SH-SY5Y (cell line): Measurements from ENCODE around the gene RGS7.

Source experiments
- GATA2 ChIP-seq: IDR thresholded peaks from 2 replicates; pipeline ENCODE4 v1.6.1; 2011; ENCODE audit warnings: mild to moderate bottlenecking, low read depth, low read length
- GATA3 ChIP-seq: IDR thresholded peaks from 2 replicates; pipeline ENCODE4 v1.6.1; 2011; ENCODE audit warnings: low read depth, mild to moderate bottlenecking, low read length, moderate library complexity

DNA sequence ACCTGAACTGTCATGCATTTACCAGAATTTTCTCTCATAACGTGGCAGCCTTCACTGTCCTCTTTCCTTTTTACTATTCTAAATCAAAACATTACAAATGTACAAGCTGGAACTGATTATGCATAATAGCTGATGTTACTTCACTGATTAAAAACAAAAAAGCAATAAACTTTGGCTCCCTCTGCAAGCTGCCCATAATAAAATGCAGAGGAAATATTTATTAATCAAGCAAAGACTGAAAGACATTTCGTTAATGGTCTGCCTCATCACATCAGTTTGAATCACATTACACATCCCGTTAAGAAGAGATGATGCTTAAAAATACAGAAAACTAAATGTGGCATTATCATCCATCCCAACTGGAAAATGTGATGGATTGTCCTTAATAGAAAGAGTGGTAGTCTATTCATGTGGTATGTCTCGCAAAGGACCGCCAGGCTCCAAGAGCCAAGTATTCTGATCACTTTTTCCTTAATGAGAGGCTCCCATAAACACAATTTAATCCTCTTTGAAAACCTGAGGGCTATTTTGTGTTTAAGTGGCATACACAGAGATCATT lies 225.3 kb downstream of the RGS7 start:
- no peak for TF ChIP-seq GATA3
- no peak for TF ChIP-seq GATA2
